Peyer's patch (tissue), 4 donors: ENCODE measurements around the gene EMB.

Source experiments
- CTCF ChIP-seq, 6 experiments: fragments of 450-650 bp in 4 of 6; fragments of 200-600 bp in 2 of 6; sonication (generic) in 1 of 6; IDR thresholded peaks; one replicate each; pipeline ENCODE4 v1.5.1; 2017 to 2019; ENCODE audit warnings: antibody characterized with exemption in 6 of 6, mild to moderate bottlenecking in 3 of 6, moderate library complexity in 1 of 6
- POLR2A ChIP-seq, 2 donors: fragments of 450-650 bp; IDR thresholded peaks; one replicate each; pipeline ENCODE4 v1.5.1; 2017; ENCODE audit warnings: antibody characterized with exemption in 2 of 2, mild to moderate bottlenecking in 2 of 2, moderate library complexity in 2 of 2

GRCh38 chr5:50441493-50441955 lies 436 bp upstream of the EMB start:
- TF ChIP-seq CTCF (IDR thresholded peaks at IDR 0.05): no peak
- no peak for TF ChIP-seq POLR2A (IDR thresholded peaks at IDR 0.05)
